Stimulated activated CD4-positive, alpha-beta T cell treated with anti-CD3 and anti-CD28 coated beads, Interleukin-1b, Interleukin-23, amount 100 ng/mL, for 24 hours (primary cell): ENCODE results near the gene NOTCH4.

Source experiments
- DNase-seq, 4 experiments: peaks; one replicate each; pipeline ENCODE4 v3.0.0-alpha.2; 2020; ENCODE audit warnings: low read depth in 4 of 4, low spot score in 1 of 4

The NOTCH4 gene

DNA sequence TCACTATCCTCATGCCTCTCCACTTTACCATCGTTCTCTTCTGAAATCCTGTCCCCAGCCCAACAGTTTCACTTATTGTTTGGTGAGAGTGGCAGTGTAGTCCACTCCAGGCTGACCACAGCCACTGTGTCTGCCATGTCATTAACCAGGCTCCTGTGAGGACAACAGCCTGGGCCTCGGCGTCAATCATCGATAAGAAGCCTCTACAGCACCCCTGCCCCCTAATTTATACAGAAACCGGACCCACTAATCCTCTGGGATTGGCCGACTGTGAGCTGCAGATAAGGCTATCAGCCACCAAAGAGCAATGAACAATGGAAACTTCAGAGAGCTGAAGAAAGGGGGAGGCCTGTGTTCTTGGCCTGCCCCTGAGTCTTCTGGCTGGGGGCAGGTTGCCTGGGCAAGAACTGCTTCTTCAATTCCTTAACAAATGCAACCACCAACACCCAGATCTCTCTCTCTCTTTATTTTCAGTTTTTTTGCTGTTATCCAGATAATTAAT lies 56.1 kb downstream of the NOTCH4 start:
- DNase-seq: no peak

DNA sequence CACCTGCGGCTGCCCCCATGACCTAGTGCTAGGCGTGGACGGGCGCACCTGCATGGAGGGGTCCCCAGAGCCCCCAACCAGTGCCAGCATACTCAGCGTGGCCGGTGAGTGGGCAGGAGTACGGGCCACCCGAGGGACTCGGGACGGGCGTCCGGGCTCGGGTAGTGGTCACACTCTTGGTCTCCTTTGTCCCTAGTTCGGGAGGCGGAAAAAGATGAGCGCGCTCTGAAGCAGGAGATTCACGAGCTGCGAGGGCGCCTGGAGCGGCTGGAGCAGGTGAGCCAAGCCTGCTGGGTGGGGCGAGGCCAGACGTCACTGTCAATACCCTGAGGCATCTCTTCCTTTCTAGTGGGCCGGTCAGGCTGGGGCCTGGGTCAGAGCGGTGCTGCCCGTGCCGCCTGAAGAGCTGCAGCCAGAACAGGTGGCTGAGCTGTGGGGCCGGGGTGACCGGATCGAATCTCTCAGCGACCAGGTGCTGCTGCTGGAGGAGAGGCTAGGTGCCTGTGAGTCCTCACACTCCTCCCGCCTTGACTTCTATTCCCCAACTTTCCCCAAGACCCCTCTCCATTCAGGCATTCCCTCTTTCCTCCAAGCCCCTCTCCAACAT lies 56.6 kb downstream of the NOTCH4 start:
- DNase-seq: no peak

- no peak for DNase-seq
Observed at GRCh38 chr6:32166411-32167061, 57.3 kb downstream of the NOTCH4 start.

DNA sequence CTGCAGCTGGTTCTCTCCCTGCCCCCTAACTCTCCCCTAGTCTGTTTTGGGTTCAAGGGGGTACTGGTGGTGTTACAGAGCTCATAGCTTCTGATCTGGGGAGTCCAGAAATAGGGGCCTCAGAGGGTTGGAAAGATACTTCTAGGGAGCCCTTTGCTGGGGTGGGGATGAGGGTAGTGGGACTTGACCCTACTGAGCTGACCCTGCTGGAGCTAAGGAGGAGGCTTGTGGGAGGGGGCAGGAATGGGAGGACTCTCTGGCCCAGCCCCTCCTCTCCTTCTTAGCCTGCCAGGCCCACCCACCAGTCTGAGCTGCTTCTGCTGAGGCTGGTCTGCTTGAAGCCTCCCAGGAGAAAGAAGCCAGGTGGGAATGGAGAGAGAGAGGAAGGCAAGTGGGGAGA lies 59.6 kb downstream of the NOTCH4 start, which contains the start of gene EGFL8:
Gene EGFL8 (plus strand): TSS at position 301 of the 400 bp plus-strand sequence. CDS start 1,571 bp downstream, outside the sequence.
- no peak for DNase-seq

GRCh38 chr6:32163559-32164258 lies 60.2 kb downstream of the NOTCH4 start:
- no peak for DNase-seq

DNA sequence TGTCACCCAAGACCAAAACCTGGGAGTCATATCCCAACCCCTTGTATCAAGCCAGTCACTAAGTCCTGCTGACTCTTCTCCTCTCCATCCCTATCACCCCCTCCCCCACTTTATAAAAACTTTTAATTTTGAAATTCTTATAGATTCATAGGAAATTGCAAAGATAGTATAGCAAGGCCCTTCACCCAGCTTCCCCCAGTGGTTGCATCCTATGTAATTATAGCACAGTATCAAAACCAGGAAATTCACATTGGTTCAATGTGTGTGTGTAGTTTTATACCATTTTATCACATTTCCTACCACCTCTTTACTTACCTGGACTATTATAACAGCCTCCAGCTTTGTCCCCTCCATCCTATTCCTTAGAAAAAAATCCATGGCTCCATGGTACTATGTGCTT lies 65.8 kb downstream of the NOTCH4 start:
- no peak for DNase-seq

- DNase-seq: no peak
Observed at GRCh38 chr6:32156891-32157290, 67.0 kb downstream of the NOTCH4 start.

GRCh38 chr6:32154514-32155161 lies 69.2 kb downstream of the NOTCH4 start:
- DNase-seq: peak in 2 of 4 experiments; percentile 40 to 47

DNA sequence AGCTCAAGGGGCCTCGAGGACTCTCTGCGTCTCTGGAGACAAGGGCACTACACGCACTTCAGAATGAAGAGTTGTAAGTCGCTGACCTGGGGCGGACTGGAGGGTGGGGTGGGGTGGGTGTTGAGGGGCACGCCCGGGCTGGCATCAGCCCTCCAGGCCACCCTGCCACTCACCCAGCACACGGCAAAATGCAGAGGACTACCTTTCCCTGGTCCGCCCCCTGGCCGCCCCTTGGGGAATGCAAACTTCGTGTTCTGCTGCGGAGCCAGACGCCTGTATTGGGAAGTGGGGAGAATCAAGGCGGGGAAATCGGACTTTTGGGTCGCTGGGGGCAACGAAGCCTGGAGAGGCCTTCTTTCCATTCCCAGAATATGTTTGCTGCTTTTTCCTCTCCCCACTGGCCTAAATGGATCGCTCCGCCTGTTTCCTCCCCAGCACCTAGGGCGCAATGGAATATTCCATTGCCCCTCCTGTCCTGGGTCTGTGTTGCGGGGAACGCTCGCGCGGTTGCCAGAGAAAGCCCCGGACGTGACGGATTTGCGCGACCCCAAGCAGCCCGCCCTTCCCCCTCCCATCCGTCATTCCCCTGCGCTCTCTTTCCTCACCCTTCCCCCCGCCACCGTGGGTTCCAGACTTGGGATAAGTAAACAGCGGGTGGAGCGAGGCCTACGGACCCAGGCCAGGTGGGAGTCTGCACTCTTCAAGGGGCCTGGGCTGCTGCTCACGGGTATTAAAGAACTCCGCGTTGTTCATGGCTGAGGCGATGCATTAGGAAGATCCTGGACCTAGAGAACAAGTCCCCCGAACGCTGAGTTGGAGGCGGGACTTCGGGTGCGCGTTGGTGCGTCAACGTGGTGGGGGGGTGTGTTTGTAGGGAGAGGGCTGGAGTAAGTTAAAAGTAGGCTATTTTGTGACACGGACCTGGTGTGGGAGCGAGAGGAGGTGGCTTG lies 70.0 kb downstream of the NOTCH4 start, which contains the start of gene PPT2:
Gene PPT2 (plus strand): TSS at position 578 of the 950 bp plus-strand sequence. CDS start 454 bp downstream, outside the sequence.
- peak; percentile 48 to 75 (median 59) for DNase-seq

DNA sequence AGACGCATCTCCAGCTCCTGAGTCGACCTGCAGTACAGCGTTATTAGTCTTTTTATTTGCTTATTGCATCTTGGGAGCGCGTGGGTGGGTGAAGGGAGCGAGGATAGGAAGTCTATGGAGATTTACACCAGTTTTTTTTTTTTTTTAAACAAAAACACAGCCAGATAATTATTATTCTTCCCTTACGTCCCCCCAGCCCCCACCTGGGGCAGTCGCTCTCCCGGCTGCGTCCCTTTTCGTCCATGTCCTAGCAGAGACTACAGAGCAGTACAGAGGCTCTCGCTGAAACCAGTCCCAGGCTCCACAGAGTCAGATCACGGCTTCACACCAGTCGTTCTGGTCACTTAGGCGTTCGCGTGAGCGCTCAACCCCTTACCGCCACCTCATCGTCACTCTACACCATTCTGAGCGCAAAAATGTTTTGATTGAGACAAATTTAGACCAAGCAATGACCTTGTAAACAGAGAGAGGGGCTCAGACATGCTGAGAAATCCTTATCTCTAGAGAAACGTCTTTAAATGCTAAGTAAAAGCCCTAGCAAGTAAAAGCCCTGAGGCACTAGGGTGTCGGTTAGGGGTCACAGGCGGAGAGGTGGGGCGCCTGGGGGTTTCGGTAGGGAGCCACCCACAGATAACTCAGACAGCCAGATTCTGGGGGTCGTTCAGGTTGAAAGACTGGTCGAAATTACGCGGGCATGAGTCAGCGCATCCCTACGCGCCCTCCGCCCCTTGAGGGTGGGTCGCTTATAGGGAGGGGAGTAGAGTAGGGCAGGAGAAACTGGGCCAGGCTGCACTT lies 70.9 kb downstream of the NOTCH4 start:
- no peak for DNase-seq

GRCh38 chr6:32151863-32152768 lies 71.8 kb downstream of the NOTCH4 start, which contains the start of gene PRRT1:
PRRT1 (minus strand) TSS chr6:32151939; CDS start chr6:32151827, 112 bp downstream.
- DNase-seq: no peak

GRCh38 chr6:32151181-32151862 lies 72.5 kb downstream of the NOTCH4 start:
- DNase-seq: no peak

DNA sequence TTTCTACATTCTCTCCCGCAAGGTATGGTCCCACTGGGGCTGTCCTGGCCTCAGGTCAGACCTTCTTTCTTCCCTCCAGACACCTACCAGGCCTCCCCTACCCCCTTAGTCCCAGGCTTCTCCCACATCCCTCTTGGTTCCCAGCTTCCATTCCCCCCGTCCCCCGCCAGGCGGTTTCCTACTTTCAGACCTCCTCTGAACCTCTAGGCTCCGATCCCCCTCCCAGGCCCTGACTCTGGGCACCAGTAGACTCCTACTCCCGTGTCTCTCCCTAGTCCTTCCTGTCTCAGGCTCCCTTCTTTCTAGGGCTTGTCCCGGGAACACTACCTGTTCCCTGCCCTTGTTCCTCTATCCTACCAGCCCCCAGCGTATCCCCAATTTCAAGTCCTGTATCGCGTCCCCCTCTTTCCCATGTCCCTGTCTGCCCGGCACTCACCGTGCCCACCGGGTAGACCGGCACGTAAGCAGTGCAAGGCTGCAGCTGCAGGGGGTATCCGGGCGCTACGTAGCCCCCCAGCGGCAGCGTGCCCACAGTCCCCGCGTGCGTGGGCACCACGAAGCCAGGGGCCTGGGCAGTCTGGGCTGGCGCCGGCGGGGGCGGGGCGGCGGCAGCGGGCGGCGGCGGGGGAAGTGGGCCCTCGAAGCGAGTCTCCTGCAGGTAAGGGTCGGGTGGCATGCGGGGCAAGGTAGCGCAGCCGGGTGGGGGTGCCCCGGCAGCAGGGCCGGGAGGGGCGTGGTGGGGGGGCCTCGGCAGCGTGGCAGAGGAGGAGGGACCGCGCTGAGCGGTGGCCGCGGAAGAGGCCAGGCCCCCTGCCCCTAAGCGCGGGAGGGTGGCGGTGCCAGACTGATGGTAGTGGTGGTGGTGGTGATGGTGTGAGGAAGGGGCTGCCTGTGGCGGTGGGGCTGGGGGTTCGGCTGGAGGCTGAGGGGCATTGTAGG lies 73.7 kb downstream of the NOTCH4 start:
- DNase-seq: no peak

GRCh38 chr6:32149092-32149755 lies 74.6 kb downstream of the NOTCH4 start:
- DNase-seq: no peak

GRCh38 chr6:32148289-32149091 lies 75.4 kb downstream of the NOTCH4 start:
- DNase-seq: peak in 3 of 4 experiments; percentile 51 to 55 (median 54)
